ENCODE data around the gene AUTS2. TPM values are rescaled to one million over a fixed set of nuclear protein-coding genes. Genes with fewer than 3 reads are reported as not detected.

The AUTS2 gene
- total RNA-seq, 1 experiment from 2014 or later = 2.5 TPM

DNA sequence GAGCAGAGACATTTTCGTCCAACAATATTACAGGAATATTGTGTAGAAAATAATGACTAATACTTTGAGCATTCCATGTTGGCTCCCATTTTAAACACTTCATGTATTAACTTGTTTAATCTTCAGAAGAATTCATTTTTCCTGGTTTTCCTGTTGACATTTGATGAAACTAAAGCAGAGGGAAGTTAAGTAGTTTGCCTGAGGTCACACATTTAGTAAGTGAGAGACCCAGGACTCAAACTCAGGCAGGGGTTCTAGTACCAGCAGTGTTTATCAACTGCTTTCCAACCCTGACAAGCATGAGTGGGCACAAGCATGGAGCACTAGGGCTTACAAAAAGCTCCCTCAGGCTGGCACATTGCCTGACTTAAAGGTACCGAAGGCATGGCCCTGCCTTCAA is 719.1 kb downstream of the AUTS2 start:
- DNase-seq (ENCODE audit: low read depth, low spot score) (no peak), ATAC-seq (no peak)
- TF ChIP-seq TCF7L2 (IDR thresholded peaks at IDR 0.05; ENCODE audit: low read depth, low read length) (no peak), REST (IDR thresholded peaks at IDR 0.05; ENCODE audit: insufficient read depth in 1 of 2, low read depth in 2 of 2, low read length in 1 of 2) (no peak), POLR2AphosphoS5 (IDR thresholded peaks at IDR 0.05; ENCODE audit: low read depth, low read length) (no peak), SIN3A (IDR thresholded peaks at IDR 0.05; ENCODE audit: borderline replicate concordance, insufficient read depth, low read depth, low read length) (no peak)
- TF ChIP-seq, protein P1, sequence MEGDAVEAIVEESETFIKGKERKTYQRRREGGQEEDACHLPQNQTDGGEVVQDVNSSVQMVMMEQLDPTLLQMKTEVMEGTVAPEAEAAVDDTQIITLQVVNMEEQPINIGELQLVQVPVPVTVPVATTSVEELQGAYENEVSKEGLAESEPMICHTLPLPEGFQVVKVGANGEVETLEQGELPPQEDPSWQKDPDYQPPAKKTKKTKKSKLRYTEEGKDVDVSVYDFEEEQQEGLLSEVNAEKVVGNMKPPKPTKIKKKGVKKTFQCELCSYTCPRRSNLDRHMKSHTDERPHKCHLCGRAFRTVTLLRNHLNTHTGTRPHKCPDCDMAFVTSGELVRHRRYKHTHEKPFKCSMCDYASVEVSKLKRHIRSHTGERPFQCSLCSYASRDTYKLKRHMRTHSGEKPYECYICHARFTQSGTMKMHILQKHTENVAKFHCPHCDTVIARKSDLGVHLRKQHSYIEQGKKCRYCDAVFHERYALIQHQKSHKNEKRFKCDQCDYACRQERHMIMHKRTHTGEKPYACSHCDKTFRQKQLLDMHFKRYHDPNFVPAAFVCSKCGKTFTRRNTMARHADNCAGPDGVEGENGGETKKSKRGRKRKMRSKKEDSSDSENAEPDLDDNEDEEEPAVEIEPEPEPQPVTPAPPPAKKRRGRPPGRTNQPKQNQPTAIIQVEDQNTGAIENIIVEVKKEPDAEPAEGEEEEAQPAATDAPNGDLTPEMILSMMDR (IDR thresholded peaks at IDR 0.05) = no peak
- in situ Hi-C loops (cut with HindIII; ENCODE audit: low pct_unique_long_range_greater_than_20kb, low sequenced_read_pairs) (no loop called here), intact Hi-C loops (cut with micrococcal nuclease; ENCODE audit: unreplicated experiment) (no loop called here)
- H3K4me1 ChIP-seq (ENCODE audit: control insufficient read depth, insufficient read depth, low read length) = no peaks in the 10 kb centered on the region
- BruUV-seq (replicated peaks) = no TSS peak
- no peaks in the 10 kb centered on the region for H3K27me3 ChIP-seq (ENCODE audit: control insufficient read depth, insufficient read depth, low read length)
- H3K27ac ChIP-seq (ENCODE audit: low read length) = no peak overlapping the region
- H3K4me3 ChIP-seq (ENCODE audit: low read depth in 2 of 2, low read length in 2 of 2) = no peak overlapping the region
- ChIA-PET CTCF (no interaction called here), POLR2A (no interaction called here)
- no peaks in the 10 kb centered on the region for H3K9me3 ChIP-seq (ENCODE audit: control insufficient read depth, insufficient read depth, low read depth, low read length)
- no peaks in the 10 kb centered on the region for H3K36me3 ChIP-seq (ENCODE audit: control insufficient read depth, insufficient read depth, low read length)

GRCh38 chr7:70318511-70318910 is 720.2 kb downstream of the AUTS2 start:
- H3K27me3 ChIP-seq (ENCODE audit: control insufficient read depth, insufficient read depth, low read length) = no peaks in the 10 kb centered on the region
- no peaks in the 10 kb centered on the region for H3K9me3 ChIP-seq (ENCODE audit: control insufficient read depth, insufficient read depth, low read depth, low read length)
- no peak for DNase-seq (ENCODE audit: low read depth, low spot score)
- no peak overlapping the region for H3K27ac ChIP-seq (ENCODE audit: low read length)
- BruUV-seq (replicated peaks) = no TSS peak
- H3K4me1 ChIP-seq (ENCODE audit: control insufficient read depth, insufficient read depth, low read length) = no peaks in the 10 kb centered on the region
- no peak for ATAC-seq
- ChIA-PET CTCF (no interaction called here), POLR2A (no interaction called here)
- TF ChIP-seq, protein P1 (IDR thresholded peaks at IDR 0.05) = no peak
- TF ChIP-seq POLR2AphosphoS5 (IDR thresholded peaks at IDR 0.05; ENCODE audit: low read depth, low read length) = no peak
- no peak for TF ChIP-seq TCF7L2 (IDR thresholded peaks at IDR 0.05; ENCODE audit: low read depth, low read length)
- intact Hi-C loops (cut with micrococcal nuclease; ENCODE audit: unreplicated experiment) (no loop called here), in situ Hi-C loops (cut with HindIII; ENCODE audit: low pct_unique_long_range_greater_than_20kb, low sequenced_read_pairs) (no loop called here)
- H3K36me3 ChIP-seq (ENCODE audit: control insufficient read depth, insufficient read depth, low read length) = no peaks in the 10 kb centered on the region
- H3K4me3 ChIP-seq (ENCODE audit: low read depth in 2 of 2, low read length in 2 of 2) = no peak overlapping the region

DNA sequence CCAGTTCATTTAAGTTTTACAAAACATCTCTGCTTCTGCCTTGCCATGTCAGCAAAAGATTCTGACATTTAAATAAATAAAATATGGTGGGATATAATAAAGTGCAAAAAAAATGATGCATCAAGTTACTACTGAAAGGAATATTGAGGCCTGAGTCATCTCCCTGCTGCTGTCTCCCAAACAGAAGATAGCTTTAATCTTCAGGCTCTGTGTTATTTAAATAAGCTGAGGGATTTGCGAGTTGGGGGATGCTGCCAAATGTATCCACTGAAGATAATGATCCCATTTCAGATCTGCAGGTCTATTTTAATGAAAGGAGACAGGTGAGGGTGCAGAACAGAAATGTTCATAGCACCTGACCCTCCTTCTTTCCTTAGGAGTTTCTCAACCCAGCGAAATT is 720.8 kb downstream of the AUTS2 start:
- H3K27ac ChIP-seq (ENCODE audit: low read length) = no peak overlapping the region
- ATAC-seq (no peak), DNase-seq (ENCODE audit: low read depth, low spot score) (no peak)
- no peaks in the 10 kb centered on the region for H3K27me3 ChIP-seq (ENCODE audit: control insufficient read depth, insufficient read depth, low read length)
- no peaks in the 10 kb centered on the region for H3K36me3 ChIP-seq (ENCODE audit: control insufficient read depth, insufficient read depth, low read length)
- H3K4me1 ChIP-seq (ENCODE audit: control insufficient read depth, insufficient read depth, low read length) = no peaks in the 10 kb centered on the region
- in situ Hi-C loops (cut with HindIII; ENCODE audit: low pct_unique_long_range_greater_than_20kb, low sequenced_read_pairs) (no loop called here), intact Hi-C loops (cut with micrococcal nuclease; ENCODE audit: unreplicated experiment) (no loop called here)
- H3K4me3 ChIP-seq (ENCODE audit: low read depth in 2 of 2, low read length in 2 of 2) = no peak overlapping the region
- ChIA-PET POLR2A (no interaction called here), CTCF (no interaction called here)
- TF ChIP-seq SIN3A (IDR thresholded peaks at IDR 0.05; ENCODE audit: borderline replicate concordance, insufficient read depth, low read depth, low read length) (no peak), POLR2AphosphoS5 (IDR thresholded peaks at IDR 0.05; ENCODE audit: low read depth, low read length) (no peak), TCF7L2 (IDR thresholded peaks at IDR 0.05; ENCODE audit: low read depth, low read length) (no peak), REST (IDR thresholded peaks at IDR 0.05; ENCODE audit: insufficient read depth in 1 of 2, low read depth in 2 of 2, low read length in 1 of 2) (no peak)
- TF ChIP-seq, protein P1 (IDR thresholded peaks at IDR 0.05) = no peak
- BruUV-seq (replicated peaks) = no TSS peak
- H3K9me3 ChIP-seq (ENCODE audit: control insufficient read depth, insufficient read depth, low read depth, low read length) = no peaks in the 10 kb centered on the region

Data from Panc1 (cell line).